Rectal smooth muscle tissue (tissue), 1 donor: ENCODE data around the gene ABHD1.

Source experiments
- H3K27ac ChIP-seq: one replicate; pipeline ENCODE4 v1.7.0; 2013; ENCODE audit warnings: low read depth, low read length, inconsistent platforms
- H3K27me3 ChIP-seq: one replicate; pipeline ENCODE4 v1.7.0; 2013; ENCODE audit warnings: low read length; ENCODE audit not compliant: control insufficient read depth, insufficient read depth
- H3K36me3 ChIP-seq: one replicate; pipeline ENCODE4 v1.7.0; 2013; ENCODE audit warnings: low read length; ENCODE audit not compliant: control insufficient read depth, insufficient read depth
- H3K4me1 ChIP-seq: one replicate; pipeline ENCODE4 v1.7.0; 2013; ENCODE audit warnings: low read length; ENCODE audit not compliant: control insufficient read depth, insufficient read depth
- H3K4me3 ChIP-seq: one replicate; pipeline ENCODE4 v1.7.0; 2013; ENCODE audit warnings: low read length
- H3K9ac ChIP-seq: one replicate; pipeline ENCODE4 v1.7.0; 2013; ENCODE audit warnings: low read length

The ABHD1 gene

DNA sequence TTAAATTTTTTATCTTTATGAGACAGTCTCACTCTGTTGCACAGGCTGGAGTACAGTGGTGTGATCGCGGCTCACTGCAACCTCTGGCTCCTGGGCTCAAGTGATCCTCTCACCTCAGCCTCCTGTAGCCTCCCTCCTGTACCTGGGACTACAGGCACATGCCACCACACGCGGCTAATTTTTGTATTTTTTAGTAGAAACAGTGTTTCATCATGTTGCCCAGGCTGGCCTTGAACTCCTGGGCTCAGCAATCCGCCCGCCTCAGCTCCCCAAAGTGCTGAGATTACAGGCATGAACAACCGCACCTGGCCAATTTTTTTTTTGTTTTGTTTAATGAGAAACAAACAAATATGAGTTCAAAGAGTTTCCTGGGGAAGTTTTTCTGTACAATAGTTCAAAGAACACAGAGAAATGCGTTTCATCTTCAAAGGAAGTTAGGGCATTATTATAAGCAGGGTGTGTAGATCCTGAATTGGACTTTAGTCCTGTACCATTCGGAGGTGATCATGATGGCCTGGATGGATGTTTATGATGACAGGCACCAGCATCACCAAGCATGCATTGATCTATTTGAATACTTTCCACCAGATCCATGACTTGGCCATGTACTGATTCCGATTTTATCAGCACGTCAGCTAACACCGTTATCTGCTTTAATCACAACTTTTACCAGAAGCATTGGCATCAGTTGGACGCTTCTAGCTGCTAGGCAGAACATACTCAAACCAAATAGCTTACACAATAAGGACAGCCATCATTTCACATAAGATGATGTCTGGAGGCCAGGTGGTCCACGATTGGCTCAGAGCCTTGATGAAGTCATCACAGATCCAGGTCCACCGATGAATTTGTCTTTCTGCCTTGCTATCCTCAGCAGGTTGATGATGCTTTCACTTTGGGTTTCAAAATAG lies 54.1 kb downstream of the ABHD1 start:
- Histone ChIP-seq H3K36me3 (no peaks in the 10 kb centered on the region), H3K27me3 (peaks cover 3% of the 10 kb centered on the region), H3K27ac (no peak overlapping the region), H3K9ac (no peak overlapping the region), H3K4me3 (no peak overlapping the region), H3K4me1 (no peaks in the 10 kb centered on the region)

DNA sequence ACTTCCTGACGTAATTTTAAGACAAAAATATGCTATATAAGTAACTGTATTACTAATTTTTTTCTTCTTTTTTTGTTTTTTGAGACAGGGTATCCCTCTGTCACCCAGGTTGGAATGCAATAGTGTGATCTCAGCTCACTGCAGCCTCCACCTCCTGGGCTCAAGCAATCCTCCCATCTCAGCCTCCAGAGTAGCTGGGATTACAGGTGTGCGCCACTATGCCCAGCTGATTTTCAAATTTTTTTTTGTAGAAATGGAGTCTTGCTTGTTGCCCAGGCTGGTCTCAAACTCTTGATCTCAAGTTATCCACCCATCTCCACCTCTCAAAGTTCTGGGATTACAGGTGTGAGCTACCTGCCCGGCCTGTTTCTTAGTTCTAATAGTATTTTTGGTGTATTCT lies 54.9 kb downstream of the ABHD1 start:
- H3K36me3 ChIP-seq, result no peaks in the 10 kb centered on the region

DNA sequence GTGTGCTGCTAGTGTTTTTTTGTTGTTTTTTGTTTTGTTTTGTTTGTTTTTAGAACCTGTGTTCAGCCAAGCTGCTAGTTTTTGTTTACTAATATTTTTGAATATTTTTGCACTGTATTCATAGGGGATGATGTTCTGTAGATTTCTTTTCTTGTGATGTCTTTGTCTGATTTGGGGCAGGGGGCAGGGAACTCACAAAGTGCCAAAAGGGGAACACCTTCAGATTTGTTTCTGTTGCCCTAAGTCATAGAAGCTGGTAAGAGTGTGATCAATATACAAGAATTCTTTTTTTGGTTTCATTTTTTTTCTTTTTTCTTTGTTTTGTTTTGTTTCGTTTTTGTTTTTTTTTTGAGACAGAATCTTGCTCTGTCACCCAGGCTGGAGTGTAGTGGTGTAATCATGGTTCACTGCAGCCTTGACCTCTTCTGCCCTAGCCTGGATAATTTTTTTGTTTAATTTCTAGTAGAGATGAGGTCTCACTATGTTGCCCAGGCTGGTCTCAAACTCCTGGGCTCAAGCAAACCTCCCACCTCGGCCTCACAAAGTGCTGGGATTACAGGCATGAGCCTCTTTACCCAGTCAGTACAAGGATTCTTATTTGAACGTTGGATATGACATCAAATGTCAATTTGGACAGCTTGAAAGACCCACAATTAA lies 55.9 kb downstream of the ABHD1 start:
- no peak overlapping the region for H3K4me3 ChIP-seq
- no peak overlapping the region for H3K9ac ChIP-seq
- no peaks in the 10 kb centered on the region for H3K4me1 ChIP-seq
- no peaks in the 10 kb centered on the region for H3K36me3 ChIP-seq
- H3K27me3 ChIP-seq, result peaks cover 3% of the 10 kb centered on the region
- no peak overlapping the region for H3K27ac ChIP-seq

More for the DNA sequence above, 54.9 kb downstream of the ABHD1 start:
- H3K4me3 ChIP-seq, result no peak overlapping the region
- no peak overlapping the region for H3K9ac ChIP-seq
- no peak overlapping the region for H3K27ac ChIP-seq
- H3K4me1 ChIP-seq, result no peaks in the 10 kb centered on the region
- H3K27me3 ChIP-seq, result peaks cover 3% of the 10 kb centered on the region
